Fibroblast of mammary gland (primary cell): ENCODE results near the gene CD8A.
A peak's percentile ranks its signal among the peaks of the same experiment; 100 is the strongest.

Experiments
- DNase-seq: peaks from one replicate; pipeline ENCODE4 v3.0.0-alpha.2; 2010; ENCODE audit warnings: low read depth
- H3K4me3 ChIP-seq: 2 replicates; pipeline ENCODE4 v1.5.1; 2011; ENCODE audit warnings: low read depth, mild to moderate bottlenecking, low read length, moderate library complexity; ENCODE audit not compliant: control insufficient read depth
- TF ChIP-seq, protein P1 (sequence below): conservative IDR thresholded peaks from 2 replicates; pipeline ENCODE4 v1.5.1; 2011; ENCODE audit warnings: low read depth, low read length, inconsistent platforms; ENCODE audit not compliant: control insufficient read depth, insufficient read depth

CD8A gene

DNA sequence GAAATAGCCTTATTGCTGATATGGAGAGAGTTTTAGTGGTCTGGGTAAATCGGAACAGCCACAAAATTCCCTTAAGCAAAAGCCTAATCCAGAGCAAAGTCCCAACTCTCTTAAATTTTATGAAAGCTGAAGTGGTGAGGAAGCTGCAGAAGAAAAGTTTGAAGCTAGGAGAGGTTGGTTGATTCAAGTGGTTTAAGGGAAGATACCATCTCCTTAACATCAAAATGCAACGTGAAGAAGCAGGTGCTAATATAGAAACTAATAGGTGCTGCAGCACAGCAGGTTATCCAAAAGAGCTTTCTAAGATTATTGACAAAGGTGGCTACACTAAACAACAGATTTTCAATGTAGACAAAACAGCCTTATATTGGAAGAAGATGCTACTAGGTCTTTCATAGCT, 28.2 kb upstream of the CD8A start:
- H3K4me3 ChIP-seq = no peak overlapping the region
- no peak for DNase-seq
- TF ChIP-seq, protein P1, sequence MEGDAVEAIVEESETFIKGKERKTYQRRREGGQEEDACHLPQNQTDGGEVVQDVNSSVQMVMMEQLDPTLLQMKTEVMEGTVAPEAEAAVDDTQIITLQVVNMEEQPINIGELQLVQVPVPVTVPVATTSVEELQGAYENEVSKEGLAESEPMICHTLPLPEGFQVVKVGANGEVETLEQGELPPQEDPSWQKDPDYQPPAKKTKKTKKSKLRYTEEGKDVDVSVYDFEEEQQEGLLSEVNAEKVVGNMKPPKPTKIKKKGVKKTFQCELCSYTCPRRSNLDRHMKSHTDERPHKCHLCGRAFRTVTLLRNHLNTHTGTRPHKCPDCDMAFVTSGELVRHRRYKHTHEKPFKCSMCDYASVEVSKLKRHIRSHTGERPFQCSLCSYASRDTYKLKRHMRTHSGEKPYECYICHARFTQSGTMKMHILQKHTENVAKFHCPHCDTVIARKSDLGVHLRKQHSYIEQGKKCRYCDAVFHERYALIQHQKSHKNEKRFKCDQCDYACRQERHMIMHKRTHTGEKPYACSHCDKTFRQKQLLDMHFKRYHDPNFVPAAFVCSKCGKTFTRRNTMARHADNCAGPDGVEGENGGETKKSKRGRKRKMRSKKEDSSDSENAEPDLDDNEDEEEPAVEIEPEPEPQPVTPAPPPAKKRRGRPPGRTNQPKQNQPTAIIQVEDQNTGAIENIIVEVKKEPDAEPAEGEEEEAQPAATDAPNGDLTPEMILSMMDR = no peak

DNA sequence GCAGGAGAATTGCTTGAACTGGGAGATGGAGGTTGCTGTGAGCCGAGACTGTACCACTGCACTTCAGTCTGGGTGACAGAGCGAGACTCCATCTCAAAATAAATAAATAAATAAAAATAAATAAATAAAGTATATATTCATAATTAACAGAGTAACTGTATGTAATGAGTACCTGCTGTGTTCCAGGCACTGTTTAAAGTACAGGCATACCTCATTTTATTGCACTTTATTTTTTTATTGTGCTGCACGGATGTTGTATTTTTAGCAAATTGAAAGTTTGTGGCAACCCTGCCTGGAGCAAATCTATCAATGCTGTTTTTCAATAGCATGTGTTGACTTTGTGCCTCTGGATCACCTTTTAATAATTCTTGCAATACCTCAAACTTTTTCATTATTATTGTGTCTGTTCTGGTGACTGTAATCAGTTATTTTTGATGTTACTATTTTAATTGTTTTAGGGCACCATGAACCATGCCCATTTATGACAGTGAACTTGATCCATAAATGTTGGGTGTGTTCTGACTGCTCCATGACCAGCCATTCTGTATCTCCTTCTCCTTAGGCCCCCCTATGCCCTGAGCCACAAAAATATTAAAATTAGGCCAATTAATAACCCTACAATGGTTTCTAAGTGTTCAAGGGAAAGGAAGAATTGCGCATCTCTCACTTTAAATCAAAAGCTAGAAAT, 27.5 kb upstream of the CD8A start:
- TF ChIP-seq, protein P1 = no peak

DNA sequence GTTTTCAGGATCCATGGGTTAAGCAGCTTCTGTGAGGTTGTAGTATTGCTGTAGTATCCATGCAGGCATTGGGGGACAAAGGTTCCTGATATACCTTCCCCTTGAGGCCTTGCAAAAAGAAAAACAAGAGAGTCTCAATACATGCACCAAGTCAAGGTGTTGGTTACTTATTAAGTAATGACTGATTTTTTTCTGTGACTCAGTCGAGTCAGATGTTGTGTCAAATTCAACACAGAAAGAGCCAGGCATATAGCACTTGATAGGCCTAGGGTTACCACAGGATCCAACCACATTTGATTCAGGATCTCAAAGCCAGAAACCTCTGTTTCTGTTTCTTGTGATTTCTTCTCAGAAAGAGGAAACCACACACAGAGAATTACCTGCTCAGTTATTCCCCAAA, 24.9 kb upstream of the CD8A start:
- TF ChIP-seq, protein P1 = no peak
- H3K4me3 ChIP-seq = no peak overlapping the region
- DNase-seq = no peak

More for the DNA sequence above, 27.5 kb upstream of the CD8A start:
- DNase-seq = no peak
- no peak overlapping the region for H3K4me3 ChIP-seq

DNA sequence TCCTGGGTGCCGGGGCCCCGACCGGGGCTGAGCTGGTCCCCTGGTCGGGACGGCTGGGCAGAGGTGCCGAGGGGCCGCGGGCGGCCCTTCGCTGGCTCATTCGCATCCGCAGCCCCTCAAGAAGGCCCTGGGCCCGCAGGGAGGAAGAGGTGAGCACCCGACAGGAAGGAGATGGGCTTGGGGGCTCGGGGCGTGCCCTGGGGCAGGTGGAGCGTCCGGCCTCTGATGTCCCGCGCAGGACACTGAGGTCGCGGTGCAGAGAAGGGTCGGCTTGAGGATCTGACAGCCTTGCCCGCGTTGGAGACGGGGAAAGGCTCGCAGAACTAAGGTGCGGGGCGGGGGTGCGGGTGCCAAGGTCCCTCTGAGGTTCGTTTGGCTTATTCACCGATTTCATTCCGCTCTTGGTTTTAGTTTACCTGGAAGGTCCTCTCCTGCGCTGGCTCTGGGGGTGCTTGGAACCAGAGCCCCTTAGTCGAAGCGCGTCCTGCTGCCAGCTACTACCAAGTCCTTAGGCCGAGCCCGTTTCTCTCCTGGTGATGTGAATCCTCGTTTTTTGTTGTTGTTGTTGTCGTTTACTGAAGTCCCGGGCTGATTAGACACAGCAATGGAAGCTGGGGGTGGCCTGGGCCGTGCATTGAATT, 18.9 kb upstream of the CD8A start:
- TF ChIP-seq, protein P1 = no peak
- no peak overlapping the region for H3K4me3 ChIP-seq
- DNase-seq = no peak

DNA sequence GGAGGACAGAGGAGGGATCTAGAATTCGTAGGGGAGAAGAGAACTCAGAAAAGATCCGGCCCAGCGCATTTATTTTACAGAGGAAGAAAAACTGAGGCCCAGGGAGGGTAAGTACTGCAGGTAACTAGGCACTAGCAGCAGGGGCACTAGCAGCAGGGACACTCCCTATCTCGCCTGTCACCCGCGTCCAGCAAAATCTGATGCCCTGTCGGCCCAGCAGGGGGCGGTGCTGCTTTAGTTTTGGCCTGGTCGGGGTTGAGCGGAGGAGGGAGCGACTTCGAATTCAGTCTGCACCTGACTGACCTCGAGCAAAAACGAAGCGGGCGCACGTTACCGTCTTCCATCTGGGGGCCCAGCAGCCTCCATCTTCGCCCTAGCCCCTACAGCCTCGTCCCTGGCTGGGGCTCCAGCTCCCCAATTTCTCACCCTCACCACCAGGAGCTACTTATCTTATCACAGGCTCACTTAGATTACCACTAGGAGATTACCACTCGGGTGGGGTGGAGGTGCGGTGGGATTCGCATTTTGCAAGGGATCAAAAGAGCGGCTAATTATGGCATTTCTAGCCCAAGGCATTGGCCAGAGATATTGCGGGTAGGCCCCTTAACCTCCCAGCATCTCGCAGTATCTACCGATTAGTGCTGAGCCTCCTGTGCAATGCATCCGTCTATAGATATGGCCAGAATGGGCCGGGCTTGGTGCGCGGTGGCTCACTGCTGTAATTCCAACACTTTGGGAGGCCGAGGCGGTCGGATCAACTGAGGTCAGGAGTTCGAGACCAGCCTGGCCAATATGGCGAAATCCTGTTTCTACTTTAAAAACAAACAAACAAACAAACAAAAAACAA, 17.8 kb upstream of the CD8A start:
- DNase-seq = peak; percentile 72
- H3K4me3 ChIP-seq = peak overlapping the region; percentile 39
- TF ChIP-seq, protein P1 = peak; percentile 83

DNA sequence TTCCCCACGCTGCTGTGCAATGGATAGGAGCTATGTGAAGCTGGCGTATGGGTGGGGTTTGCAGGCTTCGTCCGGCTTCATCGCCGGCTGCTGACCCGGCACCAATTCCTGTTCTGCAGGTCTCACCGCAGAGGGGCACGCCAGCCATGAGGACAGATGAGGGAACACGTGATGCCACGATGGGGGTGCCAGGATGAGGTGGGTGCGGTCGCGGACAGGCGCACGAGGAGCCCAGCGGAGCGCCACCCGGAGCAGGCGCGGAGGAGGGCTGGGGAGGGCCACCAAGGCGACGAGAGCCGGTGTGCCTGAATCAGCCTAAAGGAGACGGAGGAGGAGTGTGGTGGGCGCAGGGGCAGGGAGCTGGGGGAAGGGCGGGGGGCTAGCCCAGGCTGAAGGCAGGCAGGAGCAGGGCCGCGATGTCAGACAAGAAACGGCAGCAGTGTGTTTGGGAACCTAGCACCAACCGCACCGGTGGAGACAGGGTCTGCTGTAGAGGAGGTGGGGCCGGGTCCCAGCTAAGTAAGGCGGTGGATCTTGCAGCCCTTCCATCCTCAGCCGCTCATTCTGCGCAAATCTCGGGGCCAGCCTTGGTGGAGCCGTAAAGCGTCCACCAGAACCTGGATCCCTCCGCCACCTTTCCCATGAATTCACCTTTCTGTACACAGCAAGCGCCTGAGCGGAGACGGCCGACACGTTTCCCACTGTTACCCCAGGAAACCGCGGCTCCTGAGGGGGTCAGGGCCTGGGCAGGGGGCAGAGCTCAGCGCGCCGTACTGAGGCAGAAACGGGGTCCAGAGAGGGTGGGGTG, 17.0 kb upstream of the CD8A start:
- TF ChIP-seq, protein P1 = no peak
- DNase-seq = peak; percentile 9
- H3K4me3 ChIP-seq = peak overlapping the region; percentile 39
